IMR-90 (cell line): ENCODE measurements around the gene CYYR1. TPM values are rescaled to one million over a fixed set of nuclear protein-coding genes. Genes with fewer than 3 reads are reported as not detected.
A peak's percentile ranks its signal among the peaks of the same experiment; 100 is the strongest.

ENCODE experiments used
- ATAC-seq: fragments of 200-7000 bp; cut with Tn5 transposase; 2 replicates; pipeline ENCODE4 v1.9.1; 2020; ENCODE audit warnings: low read depth, mild to moderate bottlenecking, moderate library complexity
- BruUV-seq: library from RNA; stranded (reverse); fragments of 400-500 nt; replicated peaks from 2 replicates; lab custom pipeline; 2021; lab: Mats Ljungman, UMichigan
- CTCF ChIA-PET: fragments of 300-600 bp; formaldehyde crosslinking; extraction: SDS; loops from one replicate; lab custom pipeline; 2021; ENCODE audit warnings: antibody characterized with exemption; lab: Yijun Ruan, JAX
- POLR2A ChIA-PET: fragments of 300-600 bp; sonication (Branson Sonifier 250); formaldehyde crosslinking; loops from one replicate; lab custom pipeline; 2022; ENCODE audit warnings: antibody characterized with exemption; ENCODE audit not compliant: unreplicated experiment; lab: Charles Lee
- DNase-seq: peaks from one replicate; pipeline ENCODE4 v3.0.0; 2013
- H2AFZ ChIP-seq: replicated peaks from 2 replicates; pipeline ENCODE3; 2013; ENCODE audit warnings: low read length, mild to moderate bottlenecking; ENCODE audit not compliant: poor library complexity
- H2AK5ac ChIP-seq: 2 replicates; pipeline ENCODE4 v1.6.1; 2013; ENCODE audit warnings: low read depth, low read length, inconsistent platforms
- H2AK9ac ChIP-seq: replicated peaks from 2 replicates; pipeline ENCODE3; 2013; ENCODE audit warnings: mild to moderate bottlenecking, low read depth, low read length, moderate library complexity; ENCODE audit not compliant: poor library complexity
- H2BK120ac ChIP-seq: 2 replicates; pipeline ENCODE4 v1.6.1; 2013; ENCODE audit warnings: low read depth, low read length, inconsistent platforms
- H2BK15ac ChIP-seq: 3 replicates; pipeline ENCODE4 v1.6.1; 2013; ENCODE audit warnings: low read depth, low read length, inconsistent platforms
- H2BK20ac ChIP-seq: 2 replicates; pipeline ENCODE4 v1.6.1; 2013; ENCODE audit warnings: low read depth, mild to moderate bottlenecking, inconsistent platforms, low read length, moderate library complexity
- H2BK5ac ChIP-seq: 2 replicates; pipeline ENCODE4 v1.6.1; 2013; ENCODE audit warnings: mild to moderate bottlenecking, low read depth, low read length, inconsistent platforms; ENCODE audit not compliant: poor library complexity, severe bottlenecking
- H3K14ac ChIP-seq: replicated peaks from 2 replicates; pipeline ENCODE4 v1.6.1; 2013; ENCODE audit warnings: low read depth, low read length, inconsistent platforms
- H3K18ac ChIP-seq: 2 replicates; pipeline ENCODE4 v1.6.1; 2013; ENCODE audit warnings: low read depth, low read length, control low read depth
- H3K23ac ChIP-seq: 2 replicates; pipeline ENCODE4 v1.6.1; 2013; ENCODE audit warnings: low read depth, low read length, inconsistent platforms
- H3K27ac ChIP-seq: 2 replicates; pipeline ENCODE4 v1.5.1; 2013; ENCODE audit warnings: mild to moderate bottlenecking, control low read depth, low read length; ENCODE audit not compliant: insufficient read depth
- H3K27me3 ChIP-seq: 2 replicates; pipeline ENCODE4 v1.6.1; 2013; ENCODE audit warnings: low read length; ENCODE audit not compliant: control insufficient read depth, insufficient read depth
- H3K36me3 ChIP-seq: 2 replicates; pipeline ENCODE4 v1.6.1; 2013; ENCODE audit warnings: low read length, mixed read lengths; ENCODE audit not compliant: control insufficient read depth, insufficient read depth
- H3K4ac ChIP-seq: 2 replicates; pipeline ENCODE4 v1.6.1; 2013; ENCODE audit warnings: low read depth, low read length, inconsistent platforms
- H3K4me1 ChIP-seq: 2 replicates; pipeline ENCODE4 v1.6.1; 2013; ENCODE audit warnings: low read length, mixed read lengths; ENCODE audit not compliant: control insufficient read depth, insufficient read depth
- H3K4me2 ChIP-seq: 2 replicates; pipeline ENCODE4 v1.6.1; 2013; ENCODE audit warnings: low read depth, mild to moderate bottlenecking, control low read depth, low read length, moderate library complexity
- H3K4me3 ChIP-seq: 2 replicates; pipeline ENCODE4 v1.5.1; 2013; ENCODE audit warnings: low read depth, mild to moderate bottlenecking, control low read depth, low read length, moderate library complexity; ENCODE audit not compliant: insufficient read depth
- H3K56ac ChIP-seq: 2 replicates; pipeline ENCODE4 v1.6.1; 2013; ENCODE audit warnings: low read length, inconsistent platforms; ENCODE audit not compliant: insufficient read depth; ENCODE audit errors: extremely low read depth
- H3K79me1 ChIP-seq, 2 experiments: 2 replicates each; pipeline ENCODE4 v1.6.1; 2013; ENCODE audit warnings: low read length in 2 of 2, inconsistent platforms in 1 of 2, low read depth in 1 of 2
- H3K9ac ChIP-seq: 2 replicates; pipeline ENCODE4 v1.6.1; 2013; ENCODE audit warnings: low read depth, low read length, control low read depth
- H3K9me1 ChIP-seq: 2 replicates; pipeline ENCODE4 v1.6.1; 2013; ENCODE audit warnings: low read length, inconsistent platforms; ENCODE audit not compliant: insufficient read depth
- H3K9me3 ChIP-seq: 2 replicates; pipeline ENCODE4 v1.6.1; 2013; ENCODE audit warnings: low read length; ENCODE audit not compliant: control insufficient read depth, insufficient read depth
- H4K20me1 ChIP-seq: 2 replicates; pipeline ENCODE4 v1.6.1; 2013; ENCODE audit warnings: low read length, inconsistent platforms; ENCODE audit not compliant: insufficient read depth
- H4K5ac ChIP-seq: 2 replicates; pipeline ENCODE4 v1.6.1; 2013; ENCODE audit warnings: mild to moderate bottlenecking, low read depth, low read length, control low read depth
- H4K8ac ChIP-seq, 2 experiments: 2 replicates each; pipeline ENCODE4 v1.6.1; 2013; ENCODE audit warnings: low read depth in 2 of 2, low read length in 2 of 2, control low read depth in 1 of 2, inconsistent platforms in 1 of 2
- H4K91ac ChIP-seq: 2 replicates; pipeline ENCODE4 v1.6.1; 2013; ENCODE audit warnings: low read depth, low read length, inconsistent platforms; ENCODE audit not compliant: insufficient read depth
- BHLHE40 ChIP-seq: fragments of 150-350 bp; IDR thresholded peaks from 2 replicates; pipeline ENCODE4 v1.6.1; 2016; ENCODE audit warnings: mild to moderate bottlenecking, low read depth, low read length
- CEBPB ChIP-seq: IDR thresholded peaks from 2 replicates; pipeline ENCODE4 v1.6.1; 2012; ENCODE audit warnings: low read depth, low read length, improper control_type of control experiment
- CHD1 ChIP-seq: IDR thresholded peaks from 2 replicates; pipeline ENCODE4 v1.6.1; 2012; ENCODE audit warnings: low read depth, low read length, improper control_type of control experiment
- CTCF ChIP-seq: conservative IDR thresholded peaks from 2 replicates; pipeline ENCODE4 v1.5.1; 2012; ENCODE audit warnings: mild to moderate bottlenecking, low read depth, low read length, improper control_type of control experiment
- ELK1 ChIP-seq: fragments of 150-350 bp; IDR thresholded peaks from 2 replicates; pipeline ENCODE4 v1.6.1; 2016; ENCODE audit warnings: low read depth, mild to moderate bottlenecking, low read length, moderate library complexity, borderline replicate concordance
- FOS ChIP-seq: fragments of 150-350 bp; IDR thresholded peaks from 2 replicates; pipeline ENCODE4 v1.6.1; 2016; ENCODE audit warnings: low read depth, low read length
- MAFK ChIP-seq: IDR thresholded peaks from 2 replicates; pipeline ENCODE4 v1.6.1; 2012; ENCODE audit warnings: low read depth, low read length, improper control_type of control experiment
- MAZ ChIP-seq: IDR thresholded peaks from 2 replicates; pipeline ENCODE4 v1.6.1; 2012; ENCODE audit warnings: low read depth, mild to moderate bottlenecking, low read length, improper control_type of control experiment, moderate library complexity, borderline replicate concordance
- MXI1 ChIP-seq: IDR thresholded peaks from 2 replicates; pipeline ENCODE4 v1.6.1; 2012; ENCODE audit warnings: low read depth, mild to moderate bottlenecking, low read length, moderate library complexity, borderline replicate concordance
- NFE2L2 ChIP-seq: fragments of 150-350 bp; IDR thresholded peaks from 2 replicates; pipeline ENCODE4 v1.6.1; 2016; ENCODE audit warnings: low read depth, mild to moderate bottlenecking, low read length
- POLR2A ChIP-seq: IDR thresholded peaks from 2 replicates; pipeline ENCODE4 v1.6.1; 2012; ENCODE audit warnings: mild to moderate bottlenecking, low read depth, low read length
- RAD21 ChIP-seq: IDR thresholded peaks from 2 replicates; pipeline ENCODE4 v1.6.1; 2012; ENCODE audit warnings: low read length, improper control_type of control experiment
- RCOR1 ChIP-seq: IDR thresholded peaks from 2 replicates; pipeline ENCODE4 v1.6.1; 2012; ENCODE audit warnings: mild to moderate bottlenecking, low read length, improper control_type of control experiment; ENCODE audit not compliant: insufficient replicate concordance
- RFX5 ChIP-seq: IDR thresholded peaks from 2 replicates; pipeline ENCODE4 v1.8.0; 2012; ENCODE audit warnings: low read depth, mild to moderate bottlenecking, low read length, moderate library complexity
- SMC3 ChIP-seq: fragments of 150-350 bp; IDR thresholded peaks from 2 replicates; pipeline ENCODE4 v1.6.1; 2016; ENCODE audit warnings: low read depth, mild to moderate bottlenecking, antibody characterized with exemption, low read length, moderate library complexity
- USF2 ChIP-seq: fragments of 150-350 bp; IDR thresholded peaks from 2 replicates; pipeline ENCODE4 v1.6.1; 2017; ENCODE audit warnings: mild to moderate bottlenecking, antibody characterized with exemption, low read length, low read depth
- WGBS, 2 experiments: methylation state at CpG; one replicate each; pipeline versions ENCODE4 v1.1.5 to v1.1.7; 2013; ENCODE audit warnings: missing lambda C conversion rate in 2 of 2; ENCODE audit not compliant: insufficient read length in 1 of 2; ENCODE audit errors: extremely low coverage in 2 of 2; 5-methylcytosine and 5-hydroxymethylcytosine counted together
- dilution Hi-C: fragments of 300-500 bp; cut with HindIII; formaldehyde crosslinking; loops from one replicate; pipeline ENCODE4 v1.14.3; 2018; ENCODE audit warnings: low sequenced_read_pairs; ENCODE audit not compliant: unreplicated experiment
- in situ Hi-C: fragments of 300-500 bp; cut with MboI; formaldehyde crosslinking; loops from 3 replicates; pipeline ENCODE4 v1.14.3; 2019; ENCODE audit warnings: low sequenced_read_pairs, inconsistent platforms, mixed read lengths
- intact Hi-C: fragments of 100-400 bp; cut with micrococcal nuclease; formaldehyde crosslinking; loops from 2 replicates; pipeline ENCODE4 v1.10.0; 2022
- polyA plus RNA-seq, 3 experiments: library from polyadenylated mRNA; depleted of rRNA; stranded (reverse); fragments of >200 nt; gene quantifications; 2 replicates each; pipeline ENCODE4 v1.2.3, GENCODE V29; 2012; ENCODE audit warnings: low replicate concordance in 1 of 3
- total RNA-seq: library from RNA; depleted of rRNA; stranded (reverse); fragments of >200 nt; gene quantifications from 2 replicates; pipeline ENCODE4 v1.2.3, GENCODE V29; 2012

The CYYR1 gene
- total and polyA plus RNA-seq, 2 of the 4 experiments (the other 2 are of a cell fraction), result not detected

GRCh38 chr21:26445440-26445839 lies 127.6 kb downstream of the CYYR1 start:
- H3K79me1 ChIP-seq, result no peaks in the 10 kb centered on the region
- no peaks in the 10 kb centered on the region for H3K9me1 ChIP-seq
- no peaks in the 10 kb centered on the region for H3K27me3 ChIP-seq
- H2AK5ac ChIP-seq, result no peak overlapping the region
- in situ Hi-C loops (no loop called here), dilution Hi-C loops (no loop called here), intact Hi-C loops (no loop called here)
- no peak overlapping the region for H2BK5ac ChIP-seq
- WGBS, 2 experiments, result no CpG with 5 or more reads among the region's 1 CpG
- no peak overlapping the region for H3K4me2 ChIP-seq
- no peak for ATAC-seq
- no peak overlapping the region for H3K27ac ChIP-seq
- peak; percentile 2 for DNase-seq
- ChIA-PET POLR2A (no interaction called here), CTCF (no interaction called here)
- no peak overlapping the region for H3K14ac ChIP-seq
- H3K4me1 ChIP-seq, result no peaks in the 10 kb centered on the region
- no peaks in the 10 kb centered on the region for H4K20me1 ChIP-seq
- H2BK120ac ChIP-seq, result no peak overlapping the region
- H3K9me3 ChIP-seq, result no peaks in the 10 kb centered on the region
- H3K36me3 ChIP-seq, result no peaks in the 10 kb centered on the region
- H4K91ac ChIP-seq, result no peak overlapping the region
- no peak overlapping the region for H2BK20ac ChIP-seq
- H2AK9ac ChIP-seq, result no peak overlapping the region
- no peak overlapping the region for H2AFZ ChIP-seq
- H3K23ac ChIP-seq, result no peak overlapping the region
- no peak overlapping the region for H4K8ac ChIP-seq
- TF ChIP-seq NFE2L2 (no peak), FOS (no peak), MAFK (no peak), USF2 (no peak), POLR2A (no peak), RFX5 (no peak), RCOR1 (no peak), SMC3 (no peak), RAD21 (no peak), CEBPB (no peak), MAZ (no peak), ELK1 (no peak), BHLHE40 (no peak), MXI1 (no peak), CHD1 (no peak), CTCF (no peak)
- H3K56ac ChIP-seq, result no peak overlapping the region
- no peak overlapping the region for H2BK15ac ChIP-seq
- BruUV-seq, result no TSS peak
- no peak overlapping the region for H3K18ac ChIP-seq
- no peak overlapping the region for H3K4me3 ChIP-seq
- no peak overlapping the region for H3K9ac ChIP-seq
- H4K5ac ChIP-seq, result no peak overlapping the region
- H3K4ac ChIP-seq, result no peak overlapping the region
